ENCODE measurements around the gene BRD4. TPM values are rescaled to one million over a fixed set of nuclear protein-coding genes. Genes with fewer than 3 reads are reported as not detected.
"Not testable (repeated sequence)": the region's sequence is repeated elsewhere in the genome, so short reads cannot be mapped to it uniquely, and the experiment has no call there.

The BRD4 gene
- polyA plus RNA-seq, 3 donors, result 3.7 to 19.2 (median 4.2) TPM

GRCh38 chr19:15365264-15365663, 32.9 kb upstream of the BRD4 start:
- no peak for DNase-seq

DNA sequence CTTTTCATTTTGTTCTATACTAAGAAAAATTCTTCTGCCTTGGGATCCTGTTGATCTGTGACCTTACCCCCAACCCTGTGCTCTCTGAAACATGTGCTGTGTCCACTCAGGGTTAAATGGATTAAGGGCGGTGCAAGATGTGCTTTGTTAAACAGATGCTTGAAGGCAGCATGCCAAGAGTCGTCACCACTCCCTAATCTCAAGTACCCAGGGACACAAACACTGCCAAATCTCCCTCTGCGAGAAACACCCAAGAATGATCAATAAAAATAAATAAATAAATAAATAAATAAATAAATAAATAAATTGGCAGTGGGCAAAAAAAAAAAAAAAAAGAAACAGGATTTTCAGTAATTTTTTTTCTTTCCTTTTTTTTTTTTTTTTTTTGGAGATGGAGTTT, 31.5 kb upstream of the BRD4 start:
- H3K79me2 ChIP-seq (ENCODE audit: insufficient read depth, low read length); intact Hi-C loops (cut with micrococcal nuclease); H3K4me1 ChIP-seq (ENCODE audit: control insufficient read depth in 1 of 2, insufficient read depth in 2 of 2, low read length in 2 of 2); H3K4me1 Mint-ChIP-seq; H3K4me3 Mint-ChIP-seq; H3K27me3 ChIP-seq (ENCODE audit: control insufficient read depth in 2 of 2, insufficient read depth in 2 of 2, low read length in 2 of 2); H3K27me3 Mint-ChIP-seq (ENCODE audit: low read depth in 3 of 3); H3K4me2 ChIP-seq (replicated peaks; ENCODE audit: extremely low read depth, low read length, poor library complexity, severe bottlenecking); H3K27ac ChIP-seq (ENCODE audit: low read depth in 1 of 2, low read length in 2 of 2); H3K9ac ChIP-seq (ENCODE audit: insufficient read depth, low read length, poor library complexity, severe bottlenecking); H3K4me3 ChIP-seq (replicated peaks in 1 of 3; ENCODE audit: low read depth in 2 of 3, low read length in 3 of 3); H3K9me3 Mint-ChIP-seq; H2AFZ ChIP-seq (ENCODE audit: insufficient read depth, low read depth, low read length, poor library complexity, severe bottlenecking); H3K9me3 ChIP-seq (replicated peaks in 1 of 2; ENCODE audit: control insufficient read depth in 1 of 2, insufficient read depth in 1 of 2, low read length in 2 of 2); DNase-seq: not testable (repeated sequence)
- WGBS (ENCODE audit: insufficient coverage), result no CpG with 5 or more reads among the region's 3 CpGs
- Mint-ChIP-seq H3K36me3 (peaks cover 70 to 91% of the 10 kb centered on the region in 2 donors), H3K27ac (peak overlapping the region in 1 of 7 donors; percentile 25)
- peaks cover 31% of the 10 kb centered on the region for H4K20me1 ChIP-seq (ENCODE audit: insufficient read depth, low read length)
- peaks cover 62 to 78% of the 10 kb centered on the region in 2 donors for H3K36me3 ChIP-seq (replicated peaks in 1 of 2; ENCODE audit: control insufficient read depth in 1 of 2, insufficient read depth in 2 of 2, low read length in 2 of 2)

More at GRCh38 chr19:15365264-15365663, 32.9 kb upstream of the BRD4 start:
- no peak overlapping the region for H3K9ac ChIP-seq (ENCODE audit: insufficient read depth, low read length, poor library complexity, severe bottlenecking)
- no peaks in the 10 kb centered on the region for H3K79me2 ChIP-seq (ENCODE audit: insufficient read depth, low read length)
- Mint-ChIP-seq H3K4me1 (no peaks in the 10 kb centered on the region), H3K36me3 (peaks cover 72 to 91% of the 10 kb centered on the region in 2 donors), H3K4me3 (no peak overlapping the region), H3K27ac (no peak overlapping the region), H3K9me3 (no peaks in the 10 kb centered on the region), H3K27me3 (ENCODE audit: low read depth in 3 of 3) (no peaks in the 10 kb centered on the region)
- no peak overlapping the region for H3K4me2 ChIP-seq (replicated peaks; ENCODE audit: extremely low read depth, low read length, poor library complexity, severe bottlenecking)
- peaks cover 30% of the 10 kb centered on the region for H4K20me1 ChIP-seq (ENCODE audit: insufficient read depth, low read length)
- H2AFZ ChIP-seq (ENCODE audit: insufficient read depth, low read depth, low read length, poor library complexity, severe bottlenecking), result no peak overlapping the region
- no peak overlapping the region for H3K4me3 ChIP-seq (replicated peaks in 1 of 3; ENCODE audit: low read depth in 2 of 3, low read length in 3 of 3)
- H3K9me3 ChIP-seq (replicated peaks in 1 of 2; ENCODE audit: control insufficient read depth in 1 of 2, insufficient read depth in 1 of 2, low read length in 2 of 2), result no peaks in the 10 kb centered on the region
- no peaks in the 10 kb centered on the region for H3K4me1 ChIP-seq (ENCODE audit: control insufficient read depth in 1 of 2, insufficient read depth in 2 of 2, low read length in 2 of 2)
- TF ChIP-seq CTCF (IDR thresholded peaks at IDR 0.05), result no peak
- intact Hi-C loops (cut with micrococcal nuclease), result no loop called here
- peaks cover 65 to 78% of the 10 kb centered on the region in 2 donors for H3K36me3 ChIP-seq (replicated peaks in 1 of 2; ENCODE audit: control insufficient read depth in 1 of 2, insufficient read depth in 2 of 2, low read length in 2 of 2)
- 100% methylated on average over 4 of the region's 6 CpGs for WGBS (ENCODE audit: insufficient coverage)
- no peak overlapping the region for H3K27ac ChIP-seq (ENCODE audit: low read depth in 1 of 2, low read length in 2 of 2)
- H3K27me3 ChIP-seq (ENCODE audit: control insufficient read depth in 2 of 2, insufficient read depth in 2 of 2, low read length in 2 of 2), result no peaks in the 10 kb centered on the region

GRCh38 chr19:15363048-15363447, 30.7 kb upstream of the BRD4 start:
- H3K36me3 Mint-ChIP-seq, result peaks cover 70 to 91% of the 10 kb centered on the region in 2 donors
- intact Hi-C loops (cut with micrococcal nuclease); H3K79me2 ChIP-seq (ENCODE audit: insufficient read depth, low read length); H3K9me3 ChIP-seq (replicated peaks in 1 of 2; ENCODE audit: control insufficient read depth in 1 of 2, insufficient read depth in 1 of 2, low read length in 2 of 2); H3K4me2 ChIP-seq (replicated peaks; ENCODE audit: extremely low read depth, low read length, poor library complexity, severe bottlenecking); H3K4me1 ChIP-seq (ENCODE audit: control insufficient read depth in 1 of 2, insufficient read depth in 2 of 2, low read length in 2 of 2); H3K27me3 Mint-ChIP-seq (ENCODE audit: low read depth in 3 of 3); H3K27ac Mint-ChIP-seq; H3K9ac ChIP-seq (ENCODE audit: insufficient read depth, low read length, poor library complexity, severe bottlenecking); H2AFZ ChIP-seq (ENCODE audit: insufficient read depth, low read depth, low read length, poor library complexity, severe bottlenecking); DNase-seq; H3K9me3 Mint-ChIP-seq; H3K4me3 Mint-ChIP-seq; H3K27me3 ChIP-seq (ENCODE audit: control insufficient read depth in 2 of 2, insufficient read depth in 2 of 2, low read length in 2 of 2); H3K4me1 Mint-ChIP-seq; H3K4me3 ChIP-seq (replicated peaks in 1 of 3; ENCODE audit: low read depth in 2 of 3, low read length in 3 of 3); H3K27ac ChIP-seq (ENCODE audit: low read depth in 1 of 2, low read length in 2 of 2): not testable (repeated sequence)
- no CpG with 5 or more reads among the region's 30 CpGs for WGBS (ENCODE audit: insufficient coverage)
- Histone ChIP-seq H4K20me1 (ENCODE audit: insufficient read depth, low read length) (peaks cover 35% of the 10 kb centered on the region), H3K36me3 (replicated peaks in 1 of 2; ENCODE audit: control insufficient read depth in 1 of 2, insufficient read depth in 2 of 2, low read length in 2 of 2) (peaks cover 62 to 78% of the 10 kb centered on the region in 2 donors)

- H3K27me3 Mint-ChIP-seq (ENCODE audit: low read depth in 3 of 3); H3K27me3 ChIP-seq (ENCODE audit: control insufficient read depth in 2 of 2, insufficient read depth in 2 of 2, low read length in 2 of 2); intact Hi-C loops (cut with micrococcal nuclease); H3K4me2 ChIP-seq (replicated peaks; ENCODE audit: extremely low read depth, low read length, poor library complexity, severe bottlenecking); H3K9ac ChIP-seq (ENCODE audit: insufficient read depth, low read length, poor library complexity, severe bottlenecking); H3K9me3 Mint-ChIP-seq; H3K4me3 Mint-ChIP-seq; H3K4me3 ChIP-seq (replicated peaks in 1 of 3; ENCODE audit: low read depth in 2 of 3, low read length in 3 of 3); H3K9me3 ChIP-seq (replicated peaks in 1 of 2; ENCODE audit: control insufficient read depth in 1 of 2, insufficient read depth in 1 of 2, low read length in 2 of 2); H3K4me1 ChIP-seq (ENCODE audit: control insufficient read depth in 1 of 2, insufficient read depth in 2 of 2, low read length in 2 of 2); H2AFZ ChIP-seq (ENCODE audit: insufficient read depth, low read depth, low read length, poor library complexity, severe bottlenecking); DNase-seq; H3K79me2 ChIP-seq (ENCODE audit: insufficient read depth, low read length); H3K4me1 Mint-ChIP-seq: not testable (repeated sequence)
- Mint-ChIP-seq H3K36me3 (peaks cover 64 to 91% of the 10 kb centered on the region in 2 donors), H3K27ac (peak overlapping the region in 4 of 7 donors; percentile 30 to 46 (median 32))
- Histone ChIP-seq H3K27ac (ENCODE audit: low read depth in 1 of 2, low read length in 2 of 2) (peak overlapping the region in 1 of 2 donors; percentile 45), H3K36me3 (replicated peaks in 1 of 2; ENCODE audit: control insufficient read depth in 1 of 2, insufficient read depth in 2 of 2, low read length in 2 of 2) (peaks cover 67 to 78% of the 10 kb centered on the region in 2 donors), H4K20me1 (ENCODE audit: insufficient read depth, low read length) (peaks cover 30% of the 10 kb centered on the region)
- WGBS (ENCODE audit: insufficient coverage), result 100% methylated on average over 1 of the region's 4 CpGs
Measured at GRCh38 chr19:15360015-15360414, 27.7 kb upstream of the BRD4 start.
